Measurements from ENCODE around the gene CBX8. TPM values are rescaled to one million over a fixed set of nuclear protein-coding genes. Genes with fewer than 3 reads are reported as not detected.
A peak's percentile ranks its signal among the peaks of the same experiment; 100 is the strongest.

The CBX8 gene
- total and polyA plus RNA-seq, 2 of the 13 experiments (the other 11 are each of a cell fraction or from before 2014, with no cell fraction given) = 0.34 to 12.6 TPM

DNA sequence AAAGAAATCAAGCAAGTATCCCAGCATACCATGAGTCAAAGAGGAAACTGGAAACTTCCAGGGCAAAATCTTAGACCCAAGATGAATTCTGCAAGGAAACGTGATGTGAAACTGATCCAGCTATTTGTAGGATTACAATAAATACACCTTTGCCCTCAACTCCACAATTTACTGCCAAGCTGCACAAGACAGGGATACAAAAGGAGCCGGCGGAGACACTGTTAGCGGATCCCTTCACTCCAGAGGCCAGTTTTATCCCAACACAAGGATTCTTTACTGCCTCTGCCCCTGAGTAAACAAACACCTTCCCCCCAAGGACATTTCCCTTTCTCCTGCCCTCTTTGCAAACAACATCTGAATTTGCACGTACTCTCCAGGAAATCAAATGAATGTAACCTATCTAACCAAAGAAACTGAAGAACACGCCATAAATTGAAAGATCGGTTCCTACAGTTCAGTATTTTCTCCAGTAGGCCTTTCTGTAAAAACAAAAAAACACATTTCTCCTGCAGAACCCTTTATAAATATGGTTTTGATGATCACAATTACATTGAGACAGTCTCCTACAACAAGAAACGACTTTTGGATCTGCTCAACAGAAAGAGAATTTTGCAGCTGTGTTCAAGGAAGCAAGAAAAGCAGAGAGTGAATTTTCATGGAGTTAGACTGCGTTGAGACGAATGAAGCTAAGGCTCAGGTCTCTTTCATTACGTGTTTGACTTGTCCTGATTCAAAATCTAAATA lies 20.3 kb downstream of the CBX8 start (continued):
- no peak for TF ChIP-seq SOX6 (IDR thresholded peaks at IDR 0.05)
- peak; percentile 21; the same call in 1 of the 2 replicates for TF ChIP-seq SOX6 (CRISPR knock-in tag; IDR thresholded peaks at IDR 0.05)
- TF ChIP-seq AHR (CRISPR knock-in tag; IDR thresholded peaks at IDR 0.05) = no peak
- TF ChIP-seq, protein P1, sequence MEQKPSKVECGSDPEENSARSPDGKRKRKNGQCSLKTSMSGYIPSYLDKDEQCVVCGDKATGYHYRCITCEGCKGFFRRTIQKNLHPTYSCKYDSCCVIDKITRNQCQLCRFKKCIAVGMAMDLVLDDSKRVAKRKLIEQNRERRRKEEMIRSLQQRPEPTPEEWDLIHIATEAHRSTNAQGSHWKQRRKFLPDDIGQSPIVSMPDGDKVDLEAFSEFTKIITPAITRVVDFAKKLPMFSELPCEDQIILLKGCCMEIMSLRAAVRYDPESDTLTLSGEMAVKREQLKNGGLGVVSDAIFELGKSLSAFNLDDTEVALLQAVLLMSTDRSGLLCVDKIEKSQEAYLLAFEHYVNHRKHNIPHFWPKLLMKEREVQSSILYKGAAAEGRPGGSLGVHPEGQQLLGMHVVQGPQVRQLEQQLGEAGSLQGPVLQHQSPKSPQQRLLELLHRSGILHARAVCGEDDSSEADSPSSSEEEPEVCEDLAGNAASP (CRISPR knock-in tag; IDR thresholded peaks at IDR 0.05; ENCODE audit: borderline replicate concordance) = peak; percentile 25; the same call in 1 of the 2 replicates
- TF ChIP-seq ZC3H4 (CRISPR knock-in tag; IDR thresholded peaks at IDR 0.05; ENCODE audit: borderline replicate concordance) = no peak; the same call in 1 of the 2 replicates
- TF ChIP-seq, protein P2, sequence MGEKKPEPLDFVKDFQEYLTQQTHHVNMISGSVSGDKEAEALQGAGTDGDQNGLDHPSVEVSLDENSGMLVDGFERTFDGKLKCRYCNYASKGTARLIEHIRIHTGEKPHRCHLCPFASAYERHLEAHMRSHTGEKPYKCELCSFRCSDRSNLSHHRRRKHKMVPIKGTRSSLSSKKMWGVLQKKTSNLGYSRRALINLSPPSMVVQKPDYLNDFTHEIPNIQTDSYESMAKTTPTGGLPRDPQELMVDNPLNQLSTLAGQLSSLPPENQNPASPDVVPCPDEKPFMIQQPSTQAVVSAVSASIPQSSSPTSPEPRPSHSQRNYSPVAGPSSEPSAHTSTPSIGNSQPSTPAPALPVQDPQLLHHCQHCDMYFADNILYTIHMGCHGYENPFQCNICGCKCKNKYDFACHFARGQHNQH (CRISPR knock-in tag; IDR thresholded peaks at IDR 0.05) = peak; percentile 69; the same call in 1 of the 2 replicates
- no peak for TF ChIP-seq ZNF547 (CRISPR knock-in tag; IDR thresholded peaks at IDR 0.05)
- TF ChIP-seq ZKSCAN8 (CRISPR knock-in tag; IDR thresholded peaks at IDR 0.05; ENCODE audit: borderline replicate concordance) = peak; percentile 48; the same call in 1 of the 2 replicates
- TF ChIP-seq GTF2F1 (IDR thresholded peaks at IDR 0.05; ENCODE audit: low read length) = no peak
- TF ChIP-seq, protein P3, sequence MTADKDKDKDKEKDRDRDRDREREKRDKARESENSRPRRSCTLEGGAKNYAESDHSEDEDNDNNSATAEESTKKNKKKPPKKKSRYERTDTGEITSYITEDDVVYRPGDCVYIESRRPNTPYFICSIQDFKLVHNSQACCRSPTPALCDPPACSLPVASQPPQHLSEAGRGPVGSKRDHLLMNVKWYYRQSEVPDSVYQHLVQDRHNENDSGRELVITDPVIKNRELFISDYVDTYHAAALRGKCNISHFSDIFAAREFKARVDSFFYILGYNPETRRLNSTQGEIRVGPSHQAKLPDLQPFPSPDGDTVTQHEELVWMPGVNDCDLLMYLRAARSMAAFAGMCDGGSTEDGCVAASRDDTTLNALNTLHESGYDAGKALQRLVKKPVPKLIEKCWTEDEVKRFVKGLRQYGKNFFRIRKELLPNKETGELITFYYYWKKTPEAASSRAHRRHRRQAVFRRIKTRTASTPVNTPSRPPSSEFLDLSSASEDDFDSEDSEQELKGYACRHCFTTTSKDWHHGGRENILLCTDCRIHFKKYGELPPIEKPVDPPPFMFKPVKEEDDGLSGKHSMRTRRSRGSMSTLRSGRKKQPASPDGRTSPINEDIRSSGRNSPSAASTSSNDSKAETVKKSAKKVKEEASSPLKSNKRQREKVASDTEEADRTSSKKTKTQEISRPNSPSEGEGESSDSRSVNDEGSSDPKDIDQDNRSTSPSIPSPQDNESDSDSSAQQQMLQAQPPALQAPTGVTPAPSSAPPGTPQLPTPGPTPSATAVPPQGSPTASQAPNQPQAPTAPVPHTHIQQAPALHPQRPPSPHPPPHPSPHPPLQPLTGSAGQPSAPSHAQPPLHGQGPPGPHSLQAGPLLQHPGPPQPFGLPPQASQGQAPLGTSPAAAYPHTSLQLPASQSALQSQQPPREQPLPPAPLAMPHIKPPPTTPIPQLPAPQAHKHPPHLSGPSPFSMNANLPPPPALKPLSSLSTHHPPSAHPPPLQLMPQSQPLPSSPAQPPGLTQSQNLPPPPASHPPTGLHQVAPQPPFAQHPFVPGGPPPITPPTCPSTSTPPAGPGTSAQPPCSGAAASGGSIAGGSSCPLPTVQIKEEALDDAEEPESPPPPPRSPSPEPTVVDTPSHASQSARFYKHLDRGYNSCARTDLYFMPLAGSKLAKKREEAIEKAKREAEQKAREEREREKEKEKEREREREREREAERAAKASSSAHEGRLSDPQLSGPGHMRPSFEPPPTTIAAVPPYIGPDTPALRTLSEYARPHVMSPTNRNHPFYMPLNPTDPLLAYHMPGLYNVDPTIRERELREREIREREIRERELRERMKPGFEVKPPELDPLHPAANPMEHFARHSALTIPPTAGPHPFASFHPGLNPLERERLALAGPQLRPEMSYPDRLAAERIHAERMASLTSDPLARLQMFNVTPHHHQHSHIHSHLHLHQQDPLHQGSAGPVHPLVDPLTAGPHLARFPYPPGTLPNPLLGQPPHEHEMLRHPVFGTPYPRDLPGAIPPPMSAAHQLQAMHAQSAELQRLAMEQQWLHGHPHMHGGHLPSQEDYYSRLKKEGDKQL (CRISPR knock-in tag; IDR thresholded peaks at IDR 0.05; ENCODE audit: low read depth) = 0 out of 2 replicates have a peak, but pooled peaks have one; percentile 37
- peak; percentile 67; the same call in 1 of the 2 replicates for TF ChIP-seq MIXL1 (CRISPR knock-in tag; IDR thresholded peaks at IDR 0.05)
- no peak for TF ChIP-seq HMG20B (CRISPR knock-in tag; conservative IDR thresholded peaks at IDR 0.05)
- TF ChIP-seq, protein P4, sequence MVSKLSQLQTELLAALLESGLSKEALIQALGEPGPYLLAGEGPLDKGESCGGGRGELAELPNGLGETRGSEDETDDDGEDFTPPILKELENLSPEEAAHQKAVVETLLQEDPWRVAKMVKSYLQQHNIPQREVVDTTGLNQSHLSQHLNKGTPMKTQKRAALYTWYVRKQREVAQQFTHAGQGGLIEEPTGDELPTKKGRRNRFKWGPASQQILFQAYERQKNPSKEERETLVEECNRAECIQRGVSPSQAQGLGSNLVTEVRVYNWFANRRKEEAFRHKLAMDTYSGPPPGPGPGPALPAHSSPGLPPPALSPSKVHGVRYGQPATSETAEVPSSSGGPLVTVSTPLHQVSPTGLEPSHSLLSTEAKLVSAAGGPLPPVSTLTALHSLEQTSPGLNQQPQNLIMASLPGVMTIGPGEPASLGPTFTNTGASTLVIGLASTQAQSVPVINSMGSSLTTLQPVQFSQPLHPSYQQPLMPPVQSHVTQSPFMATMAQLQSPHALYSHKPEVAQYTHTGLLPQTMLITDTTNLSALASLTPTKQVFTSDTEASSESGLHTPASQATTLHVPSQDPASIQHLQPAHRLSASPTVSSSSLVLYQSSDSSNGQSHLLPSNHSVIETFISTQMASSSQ (IDR thresholded peaks at IDR 0.05; ENCODE audit: low read depth) = no peak
- TF ChIP-seq, protein P4 (CRISPR knock-in tag; IDR thresholded peaks at IDR 0.05; ENCODE audit: borderline replicate concordance) = no peak
- TF ChIP-seq JARID2 (CRISPR knock-in tag; IDR thresholded peaks at IDR 0.05; ENCODE audit: insufficient replicate concordance) = no peak
- 0 out of 2 replicates have a peak, but pooled peaks have one; percentile 13 for TF ChIP-seq ELF4 (CRISPR knock-in tag; IDR thresholded peaks at IDR 0.05; ENCODE audit: borderline replicate concordance)
- peak; percentile 62 for TF ChIP-seq ERF (CRISPR knock-in tag; IDR thresholded peaks at IDR 0.05)
- TF ChIP-seq ATM (IDR thresholded peaks at IDR 0.05; ENCODE audit: borderline replicate concordance) = no peak

Data from HepG2 (cell line).